Stimulated activated CD8-positive, alpha-beta memory T cell treated with anti-CD3 and anti-CD28 coated beads, Interleukin-4, amount 100 ng/mL, for 48 hours (primary cell): ENCODE data around the gene G2E3.
A peak's percentile ranks its signal among the peaks of the same experiment; 100 is the strongest.
"Not testable (repeated sequence)": the region's sequence is repeated elsewhere in the genome, so short reads cannot be mapped to it uniquely, and the experiment has no call there.

Source experiments
- DNase-seq: peaks from one replicate; pipeline ENCODE4 v3.0.0-alpha.2; 2020

Gene G2E3

GRCh38 chr14:30558675-30559555 is at the start of gene G2E3:
G2E3 (plus strand) TSS chr14:30559158; CDS start chr14:30581080, 21,922 bp downstream.
- peak; percentile 91 for DNase-seq

GRCh38 chr14:30517737-30518136 is 41.2 kb upstream of the G2E3 start:
- DNase-seq: no peak

GRCh38 chr14:30518867-30519560 is 39.9 kb upstream of the G2E3 start:
- DNase-seq: no peak

- no peak for DNase-seq
Measured at GRCh38 chr14:30519961-30520360, 39.0 kb upstream of the G2E3 start.

GRCh38 chr14:30520536-30520935 is 38.4 kb upstream of the G2E3 start:
- no peak for DNase-seq

GRCh38 chr14:30521899-30522736 is 36.8 kb upstream of the G2E3 start:
- DNase-seq: no peak

GRCh38 chr14:30525833-30526232 is 33.1 kb upstream of the G2E3 start:
- DNase-seq: no peak

GRCh38 chr14:30527196-30527595 is 31.8 kb upstream of the G2E3 start:
- DNase-seq: no peak

- DNase-seq: no peak
Measured at GRCh38 chr14:30528119-30528518, 30.8 kb upstream of the G2E3 start.

GRCh38 chr14:30528778-30529642 is 29.9 kb upstream of the G2E3 start:
- DNase-seq: no peak

GRCh38 chr14:30532264-30532663 is 26.7 kb upstream of the G2E3 start:
- no peak for DNase-seq

GRCh38 chr14:30533126-30533525 is 25.8 kb upstream of the G2E3 start:
- DNase-seq: no peak

GRCh38 chr14:30541318-30541717 is 17.6 kb upstream of the G2E3 start:
- no peak for DNase-seq

- not testable (repeated sequence) for DNase-seq
Measured at GRCh38 chr14:30546735-30547134, 12.2 kb upstream of the G2E3 start.

GRCh38 chr14:30547388-30548048 is 11.4 kb upstream of the G2E3 start:
- DNase-seq: no peak

GRCh38 chr14:30550335-30550734 is 8.6 kb upstream of the G2E3 start:
- no peak for DNase-seq

- DNase-seq: no peak
Measured at GRCh38 chr14:30551460-30551859, 7.5 kb upstream of the G2E3 start.

GRCh38 chr14:30553311-30553989 is 5.5 kb upstream of the G2E3 start:
- no peak for DNase-seq

GRCh38 chr14:30558362-30558674 is 640 bp upstream of the G2E3 start:
- DNase-seq: no peak

GRCh38 chr14:30559638-30560091 is 707 bp downstream of the G2E3 start:
- no peak for DNase-seq

GRCh38 chr14:30560581-30560980 is 1.6 kb downstream of the G2E3 start:
- no peak for DNase-seq
